GM18517 (cell line): Measurements from ENCODE around the gene NPRL2.
A peak's percentile ranks its signal among the peaks of the same experiment; 100 is the strongest.

Source experiments
- ATAC-seq: cut with Tn5 transposase; IDR thresholded peaks from one replicate; pipeline ENCODE4 v1.9.1; 2021; ENCODE audit warnings: mild to moderate bottlenecking, moderate library complexity; ENCODE audit not compliant: unreplicated experiment

NPRL2 gene

GRCh38 chr3:50350527-50351322, at the start of gene NPRL2, which contains the start of gene CYB561D2:
Gene NPRL2 (minus strand): TSS chr3:50350775. CDS start chr3:50350652, 123 bp downstream.
Gene CYB561D2 (plus strand): TSS chr3:50350862. CDS start chr3:50351434, 572 bp downstream.
- ATAC-seq = peak; percentile 74

GRCh38 chr3:50396502-50396901, 45.9 kb upstream of the NPRL2 start:
- ATAC-seq = no peak

DNA sequence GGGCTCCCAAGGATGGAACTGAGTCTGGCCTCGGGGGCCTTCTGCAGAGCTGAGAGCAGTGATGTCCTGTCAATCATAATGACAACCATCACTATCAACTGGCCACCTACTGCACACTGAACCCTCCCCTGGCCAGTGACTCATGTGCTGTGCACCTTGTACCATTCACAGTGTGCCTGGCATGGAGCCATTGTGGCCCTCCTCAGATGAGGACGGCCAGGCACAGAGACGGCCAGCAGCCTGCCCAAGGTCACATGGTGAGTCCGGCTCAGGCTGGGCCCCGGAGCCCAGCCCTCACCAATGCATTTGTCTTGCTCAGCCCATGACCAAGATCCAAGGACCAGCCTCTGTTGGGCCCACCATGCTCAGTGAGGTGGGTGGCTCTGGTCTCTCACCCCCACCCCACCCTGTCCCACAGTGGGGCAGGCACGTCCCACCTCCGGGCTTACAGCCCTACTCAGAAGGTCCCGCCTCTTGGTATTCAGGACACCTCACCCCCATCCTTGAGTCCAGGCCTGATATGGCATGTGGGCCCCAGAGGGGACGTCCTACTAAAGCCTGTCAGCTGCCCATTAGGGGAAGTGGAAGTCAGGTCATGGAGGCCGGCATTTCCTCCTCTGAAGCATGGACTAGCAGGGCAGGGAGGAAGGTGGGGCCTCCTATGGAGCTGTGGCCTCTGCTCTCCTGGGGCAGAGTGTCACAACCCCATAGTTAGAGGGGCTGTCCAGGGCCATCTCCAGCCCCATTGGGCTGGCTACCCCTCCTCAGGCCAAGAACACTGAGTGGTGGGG, 44.7 kb upstream of the NPRL2 start:
- ATAC-seq = no peak

GRCh38 chr3:50393061-50393460, 42.5 kb upstream of the NPRL2 start:
- no peak for ATAC-seq

GRCh38 chr3:50392101-50392715, 41.6 kb upstream of the NPRL2 start:
- ATAC-seq = no peak

- no peak for ATAC-seq
These were observed 40.1 kb upstream of the NPRL2 start for GRCh38 chr3:50390508-50391224.

GRCh38 chr3:50389414-50389767, 38.8 kb upstream of the NPRL2 start:
- ATAC-seq = no peak

DNA sequence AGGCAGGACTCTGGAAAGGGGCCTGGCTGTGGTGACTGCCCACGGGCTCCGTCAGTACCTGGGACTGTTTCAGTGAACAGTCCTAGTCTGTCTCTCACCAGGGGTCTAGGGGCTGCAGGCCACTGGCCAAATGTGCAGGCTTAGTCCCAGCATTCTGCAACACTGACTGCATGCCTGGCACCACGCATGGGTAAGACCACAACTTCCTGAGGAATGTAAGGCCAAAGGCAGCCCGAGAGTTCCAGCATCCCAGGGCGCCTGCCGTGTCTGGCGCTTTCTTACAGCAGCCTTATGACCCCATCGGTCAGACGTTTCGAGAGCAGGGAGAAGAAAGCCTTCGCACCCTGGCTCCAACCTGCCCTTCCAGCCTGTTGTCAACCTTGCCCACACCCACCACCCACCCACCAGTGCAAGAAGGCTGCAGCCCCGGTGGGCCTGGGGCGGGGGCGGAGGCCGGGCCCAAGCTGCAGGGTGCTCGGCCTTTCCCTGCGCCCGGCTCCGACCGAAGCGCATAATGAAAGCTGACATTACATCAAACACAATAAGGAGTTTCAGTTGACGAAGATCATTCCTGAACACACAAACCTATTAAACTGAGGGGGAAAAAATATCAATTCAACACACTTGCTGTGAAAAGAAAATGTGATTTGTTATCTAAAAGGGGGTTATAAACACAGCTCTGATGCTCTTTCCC, 38.3 kb upstream of the NPRL2 start:
- ATAC-seq = no peak

- no peak for ATAC-seq
These were observed 37.6 kb upstream of the NPRL2 start for GRCh38 chr3:50388016-50388719.

GRCh38 chr3:50385754-50386153, 35.2 kb upstream of the NPRL2 start:
- no peak for ATAC-seq

DNA sequence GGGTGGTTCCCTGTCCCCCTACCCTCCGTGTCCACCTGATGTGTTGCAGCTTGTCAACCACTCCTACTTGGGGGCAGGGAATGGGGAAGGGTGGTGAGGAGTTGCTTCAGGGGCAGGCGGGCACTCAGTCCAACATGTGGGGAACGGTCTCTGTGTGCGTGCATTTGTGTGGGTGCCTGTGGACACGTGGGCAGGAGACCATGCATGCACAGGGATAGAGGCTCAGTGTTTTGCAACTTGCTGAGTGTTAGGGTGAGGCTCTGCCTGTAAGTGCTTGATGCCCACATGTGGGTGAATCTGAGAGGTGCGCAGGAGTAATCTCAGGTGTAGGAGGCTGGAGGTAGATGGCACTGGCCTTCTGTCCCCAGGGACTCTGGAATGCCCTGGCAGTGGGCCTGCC, 33.2 kb upstream of the NPRL2 start:
- no peak for ATAC-seq

GRCh38 chr3:50382722-50383121, 32.1 kb upstream of the NPRL2 start:
- ATAC-seq = no peak

DNA sequence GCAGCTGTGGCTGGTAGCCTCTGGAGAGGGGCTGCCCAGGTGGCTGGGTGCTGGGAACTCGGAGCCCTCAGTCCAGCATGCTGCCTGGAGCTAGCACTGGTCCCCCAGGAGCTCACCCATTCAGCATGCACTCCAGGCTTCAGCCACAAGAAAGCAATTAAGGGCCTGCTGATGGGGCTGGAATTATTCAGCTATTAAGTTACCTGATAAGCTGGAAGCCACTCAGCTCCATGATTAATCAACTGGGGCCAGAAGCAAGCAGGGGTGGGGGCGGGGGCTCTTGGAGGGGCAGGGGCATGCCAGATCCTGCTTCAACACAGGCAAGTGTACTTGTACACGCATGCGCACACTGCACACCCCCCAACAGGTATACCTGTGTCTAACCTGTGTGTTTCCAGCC, 30.8 kb upstream of the NPRL2 start:
- ATAC-seq = no peak

- no peak for ATAC-seq
These were observed 30.0 kb upstream of the NPRL2 start for GRCh38 chr3:50380405-50381085.

- no peak for ATAC-seq
These were observed 28.2 kb upstream of the NPRL2 start for GRCh38 chr3:50378757-50379156.

GRCh38 chr3:50378024-50378423, 27.4 kb upstream of the NPRL2 start:
- ATAC-seq = no peak

GRCh38 chr3:50375258-50375931, 24.8 kb upstream of the NPRL2 start:
- no peak for ATAC-seq

DNA sequence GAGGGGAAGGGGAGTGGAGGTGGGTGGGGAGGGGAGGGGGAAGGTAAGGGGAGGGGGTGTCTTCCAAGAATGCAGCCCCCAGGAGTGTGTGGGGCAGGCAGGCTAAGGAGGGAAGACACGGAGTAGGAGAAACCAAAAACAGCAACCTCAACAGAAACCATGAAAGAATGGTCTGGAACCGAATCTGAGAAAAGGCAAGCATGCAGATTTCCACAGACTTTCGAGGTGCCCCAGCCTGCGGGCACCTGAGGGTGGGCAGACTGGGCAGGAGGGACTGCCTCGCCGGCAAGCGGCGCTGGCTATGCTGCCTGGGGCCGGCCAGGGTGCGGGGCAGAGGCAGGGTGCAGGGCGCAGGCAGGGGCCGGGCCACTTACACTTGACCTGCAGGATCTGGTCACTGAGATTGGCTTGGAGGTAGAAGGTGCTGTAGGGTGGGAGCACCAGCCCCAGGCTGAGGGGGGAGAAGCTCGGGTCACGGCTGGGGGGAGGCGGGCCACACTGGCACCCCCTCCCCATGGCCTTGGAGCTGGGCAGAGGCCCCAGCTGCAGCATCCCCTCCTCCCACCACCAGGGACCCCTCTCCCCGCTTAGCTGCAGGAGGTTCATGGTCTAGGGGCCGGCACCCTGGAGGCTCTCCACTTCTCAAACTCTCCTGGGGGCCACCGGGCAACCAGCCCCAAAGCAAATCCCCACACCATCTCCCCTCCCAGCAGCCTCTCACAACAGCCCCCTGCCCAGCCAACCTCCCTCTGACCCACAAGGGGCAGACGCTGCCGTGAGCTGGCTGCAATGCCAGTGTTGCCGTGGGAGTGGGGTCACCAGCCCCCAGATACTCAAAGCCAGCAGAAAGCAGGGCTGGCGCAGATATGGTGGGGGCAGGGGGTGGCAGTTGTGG, 24.0 kb upstream of the NPRL2 start:
- no peak for ATAC-seq
